Measurements from ENCODE around the gene ATOH1. TPM values are rescaled to one million over a fixed set of nuclear protein-coding genes. Genes with fewer than 3 reads are reported as not detected.

Gene ATOH1
- total RNA-seq, 2 experiments from 2014 or later = not detected

- Histone ChIP-seq H3K36me3 (ENCODE audit: insufficient read depth, low read length) (no peaks in the 10 kb centered on the region), H4K20me1 (ENCODE audit: insufficient read depth, low read length) (no peaks in the 10 kb centered on the region), H3K9me2 (ENCODE audit: insufficient read depth, low read length) (no peaks in the 10 kb centered on the region), H3K4me2 (ENCODE audit: low read length) (no peak overlapping the region), H3K9me3 (ENCODE audit: low read length) (no peaks in the 10 kb centered on the region), H3K27ac (ENCODE audit: low read depth, low read length, poor library complexity, severe bottlenecking) (no peak overlapping the region), H2AFZ (ENCODE audit: low read length) (no peak overlapping the region), H3K4me3 (ENCODE audit: low read depth, low read length, poor library complexity, severe bottlenecking) (no peak overlapping the region), H3K4me1 (ENCODE audit: insufficient read depth, low read length, poor library complexity, severe bottlenecking) (no peaks in the 10 kb centered on the region), H3K79me2 (ENCODE audit: insufficient read depth, low read depth, low read length) (no peaks in the 10 kb centered on the region)
- TF ChIP-seq, protein P1, sequence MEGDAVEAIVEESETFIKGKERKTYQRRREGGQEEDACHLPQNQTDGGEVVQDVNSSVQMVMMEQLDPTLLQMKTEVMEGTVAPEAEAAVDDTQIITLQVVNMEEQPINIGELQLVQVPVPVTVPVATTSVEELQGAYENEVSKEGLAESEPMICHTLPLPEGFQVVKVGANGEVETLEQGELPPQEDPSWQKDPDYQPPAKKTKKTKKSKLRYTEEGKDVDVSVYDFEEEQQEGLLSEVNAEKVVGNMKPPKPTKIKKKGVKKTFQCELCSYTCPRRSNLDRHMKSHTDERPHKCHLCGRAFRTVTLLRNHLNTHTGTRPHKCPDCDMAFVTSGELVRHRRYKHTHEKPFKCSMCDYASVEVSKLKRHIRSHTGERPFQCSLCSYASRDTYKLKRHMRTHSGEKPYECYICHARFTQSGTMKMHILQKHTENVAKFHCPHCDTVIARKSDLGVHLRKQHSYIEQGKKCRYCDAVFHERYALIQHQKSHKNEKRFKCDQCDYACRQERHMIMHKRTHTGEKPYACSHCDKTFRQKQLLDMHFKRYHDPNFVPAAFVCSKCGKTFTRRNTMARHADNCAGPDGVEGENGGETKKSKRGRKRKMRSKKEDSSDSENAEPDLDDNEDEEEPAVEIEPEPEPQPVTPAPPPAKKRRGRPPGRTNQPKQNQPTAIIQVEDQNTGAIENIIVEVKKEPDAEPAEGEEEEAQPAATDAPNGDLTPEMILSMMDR (conservative IDR thresholded peaks at IDR 0.05; ENCODE audit: low read length) = no peak
- no peak for TF ChIP-seq EZH2phosphoT487 (IDR thresholded peaks at IDR 0.05; ENCODE audit: borderline replicate concordance, low read depth, low read length)
- no peak for DNase-seq (ENCODE audit: low spot score)
- no TSS peak for BruUV-seq (replicated peaks)
- intact Hi-C loops (cut with micrococcal nuclease; ENCODE audit: unreplicated experiment) = no loop called here
- ChIA-PET POLR2A (interaction anchor here (0.9 kb wide), 1 partner anchor 12 kb away, joined by 4 read pairs; no protein-coding TSS in a partner anchor), CTCF (ENCODE audit: unreplicated experiment) (no interaction called here)
These were observed 42.4 kb downstream of the ATOH1 start for GRCh38 chr4:93870876-93871458.

DNA sequence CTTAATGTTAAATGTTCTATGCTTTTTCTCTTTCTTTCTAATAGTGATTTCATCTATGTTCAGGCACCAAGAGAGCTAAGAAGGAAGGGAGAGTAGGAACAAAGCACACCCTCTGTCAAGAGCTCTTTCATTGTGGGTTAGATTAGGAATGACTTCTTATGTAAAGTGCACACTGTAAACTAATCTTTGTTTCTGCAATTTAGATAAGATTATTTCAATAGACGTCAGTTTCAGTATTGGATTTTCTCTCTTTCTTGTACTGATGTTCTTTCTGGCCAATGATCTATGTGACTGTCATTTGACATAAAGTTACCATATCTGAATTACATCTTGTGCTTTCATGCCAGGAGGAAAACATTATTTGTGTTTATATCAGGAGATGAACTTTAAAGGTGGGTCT lies 48.2 kb downstream of the ATOH1 start:
- Histone ChIP-seq H3K4me3 (ENCODE audit: low read depth, low read length, poor library complexity, severe bottlenecking) (no peak overlapping the region), H3K4me2 (ENCODE audit: low read length) (no peak overlapping the region), H3K9me2 (ENCODE audit: insufficient read depth, low read length) (no peaks in the 10 kb centered on the region), H3K79me2 (ENCODE audit: insufficient read depth, low read depth, low read length) (no peaks in the 10 kb centered on the region), H3K9me3 (ENCODE audit: low read length) (no peaks in the 10 kb centered on the region), H2AFZ (ENCODE audit: low read length) (no peak overlapping the region), H3K4me1 (ENCODE audit: insufficient read depth, low read length, poor library complexity, severe bottlenecking) (no peaks in the 10 kb centered on the region), H4K20me1 (ENCODE audit: insufficient read depth, low read length) (no peaks in the 10 kb centered on the region), H3K36me3 (ENCODE audit: insufficient read depth, low read length) (no peaks in the 10 kb centered on the region), H3K27ac (ENCODE audit: low read depth, low read length, poor library complexity, severe bottlenecking) (no peak overlapping the region)
- CTCF ChIA-PET (ENCODE audit: unreplicated experiment) = no interaction called here
- TF ChIP-seq EZH2phosphoT487 (IDR thresholded peaks at IDR 0.05; ENCODE audit: borderline replicate concordance, low read depth, low read length) = no peak
- TF ChIP-seq, protein P1 (conservative IDR thresholded peaks at IDR 0.05; ENCODE audit: low read length) = no peak
- no TSS peak for BruUV-seq (replicated peaks)
- DNase-seq (ENCODE audit: low spot score) = no peak
- intact Hi-C loops (cut with micrococcal nuclease; ENCODE audit: unreplicated experiment) = no loop called here
- POLR2A ChIA-PET = no interaction called here

- ChIA-PET POLR2A (no interaction called here), CTCF (ENCODE audit: unreplicated experiment) (no interaction called here)
- Histone ChIP-seq H3K27ac (ENCODE audit: low read depth, low read length, poor library complexity, severe bottlenecking) (no peak overlapping the region), H3K4me1 (ENCODE audit: insufficient read depth, low read length, poor library complexity, severe bottlenecking) (no peaks in the 10 kb centered on the region), H3K79me2 (ENCODE audit: insufficient read depth, low read depth, low read length) (no peaks in the 10 kb centered on the region), H3K4me3 (ENCODE audit: low read depth, low read length, poor library complexity, severe bottlenecking) (no peak overlapping the region), H2AFZ (ENCODE audit: low read length) (no peak overlapping the region), H3K9me3 (ENCODE audit: low read length) (no peaks in the 10 kb centered on the region), H4K20me1 (ENCODE audit: insufficient read depth, low read length) (no peaks in the 10 kb centered on the region), H3K36me3 (ENCODE audit: insufficient read depth, low read length) (no peaks in the 10 kb centered on the region), H3K9me2 (ENCODE audit: insufficient read depth, low read length) (no peaks in the 10 kb centered on the region), H3K4me2 (ENCODE audit: low read length) (no peak overlapping the region)
- intact Hi-C loops (cut with micrococcal nuclease; ENCODE audit: unreplicated experiment) = no loop called here
- TF ChIP-seq, protein P1 (conservative IDR thresholded peaks at IDR 0.05; ENCODE audit: low read length) = no peak
- no peak for DNase-seq (ENCODE audit: low spot score)
- no TSS peak for BruUV-seq (replicated peaks)
These were observed 50.0 kb downstream of the ATOH1 start for GRCh38 chr4:93878566-93878965.
